ENCODE data around the gene WLS. TPM values are rescaled to one million over a fixed set of nuclear protein-coding genes. Genes with fewer than 3 reads are reported as not detected.
A peak's percentile ranks its signal among the peaks of the same experiment; 100 is the strongest.
"Not testable (repeated sequence)": the region's sequence is repeated elsewhere in the genome, so short reads cannot be mapped to it uniquely, and the experiment has no call there.

The WLS gene
- total RNA-seq, 1 donor from 2014 or later: 55.0 TPM

GRCh38 chr1:68167211-68167610, 65.1 kb downstream of the WLS start:
- Histone ChIP-seq H3K36me3 (ENCODE audit: control insufficient read depth, insufficient read depth, low read length) (peaks cover 1% of the 10 kb centered on the region), H3K4me3 (ENCODE audit: low read depth, low read length) (no peak overlapping the region), H3K27me3 (ENCODE audit: control insufficient read depth, insufficient read depth, low read length) (no peaks in the 10 kb centered on the region)
- DNase-seq (ENCODE audit: low read depth): no peak
- no peak for TF ChIP-seq CTCF (IDR thresholded peaks at IDR 0.05; ENCODE audit: insufficient read depth, low read length, poor library complexity, severe bottlenecking)

- H3K27me3 ChIP-seq (ENCODE audit: control insufficient read depth, insufficient read depth, low read length): no peaks in the 10 kb centered on the region
- H3K4me3 ChIP-seq (ENCODE audit: low read depth, low read length): no peak overlapping the region
- peaks cover 1% of the 10 kb centered on the region for H3K36me3 ChIP-seq (ENCODE audit: control insufficient read depth, insufficient read depth, low read length)
- no peak for DNase-seq (ENCODE audit: low read depth)
- no peak for TF ChIP-seq CTCF (IDR thresholded peaks at IDR 0.05; ENCODE audit: insufficient read depth, low read length, poor library complexity, severe bottlenecking)
These were observed 66.0 kb downstream of the WLS start for GRCh38 chr1:68166348-68166747.

GRCh38 chr1:68165665-68166064, 66.7 kb downstream of the WLS start:
- Histone ChIP-seq H3K27me3 (ENCODE audit: control insufficient read depth, insufficient read depth, low read length) (no peaks in the 10 kb centered on the region), H3K4me3 (ENCODE audit: low read depth, low read length) (no peak overlapping the region), H3K36me3 (ENCODE audit: control insufficient read depth, insufficient read depth, low read length) (peaks cover 1% of the 10 kb centered on the region)
- DNase-seq (ENCODE audit: low read depth): no peak
- TF ChIP-seq CTCF (IDR thresholded peaks at IDR 0.05; ENCODE audit: insufficient read depth, low read length, poor library complexity, severe bottlenecking): no peak

- Histone ChIP-seq H3K27me3 (ENCODE audit: control insufficient read depth, insufficient read depth, low read length) (no peaks in the 10 kb centered on the region), H3K36me3 (ENCODE audit: control insufficient read depth, insufficient read depth, low read length) (peaks cover 1% of the 10 kb centered on the region), H3K4me3 (ENCODE audit: low read depth, low read length) (no peak overlapping the region)
- TF ChIP-seq CTCF (IDR thresholded peaks at IDR 0.05; ENCODE audit: insufficient read depth, low read length, poor library complexity, severe bottlenecking): no peak
- no peak for DNase-seq (ENCODE audit: low read depth)
These were observed 67.4 kb downstream of the WLS start for GRCh38 chr1:68164918-68165317.

GRCh38 chr1:68163220-68163619, 69.1 kb downstream of the WLS start:
- no peak overlapping the region for H3K4me3 ChIP-seq (ENCODE audit: low read depth, low read length)
- DNase-seq (ENCODE audit: low read depth): no peak
- no peaks in the 10 kb centered on the region for H3K27me3 ChIP-seq (ENCODE audit: control insufficient read depth, insufficient read depth, low read length)
- TF ChIP-seq CTCF (IDR thresholded peaks at IDR 0.05; ENCODE audit: insufficient read depth, low read length, poor library complexity, severe bottlenecking): no peak
- peaks cover 1% of the 10 kb centered on the region for H3K36me3 ChIP-seq (ENCODE audit: control insufficient read depth, insufficient read depth, low read length)

- DNase-seq (ENCODE audit: low read depth): no peak
- TF ChIP-seq CTCF (IDR thresholded peaks at IDR 0.05; ENCODE audit: insufficient read depth, low read length, poor library complexity, severe bottlenecking): peak; percentile 27
- Histone ChIP-seq H3K4me3 (ENCODE audit: low read depth, low read length) (no peak overlapping the region), H3K36me3 (ENCODE audit: control insufficient read depth, insufficient read depth, low read length) (peaks cover 1% of the 10 kb centered on the region), H3K27me3 (ENCODE audit: control insufficient read depth, insufficient read depth, low read length) (no peaks in the 10 kb centered on the region)
These were observed 69.6 kb downstream of the WLS start for GRCh38 chr1:68162761-68163160.

DNA sequence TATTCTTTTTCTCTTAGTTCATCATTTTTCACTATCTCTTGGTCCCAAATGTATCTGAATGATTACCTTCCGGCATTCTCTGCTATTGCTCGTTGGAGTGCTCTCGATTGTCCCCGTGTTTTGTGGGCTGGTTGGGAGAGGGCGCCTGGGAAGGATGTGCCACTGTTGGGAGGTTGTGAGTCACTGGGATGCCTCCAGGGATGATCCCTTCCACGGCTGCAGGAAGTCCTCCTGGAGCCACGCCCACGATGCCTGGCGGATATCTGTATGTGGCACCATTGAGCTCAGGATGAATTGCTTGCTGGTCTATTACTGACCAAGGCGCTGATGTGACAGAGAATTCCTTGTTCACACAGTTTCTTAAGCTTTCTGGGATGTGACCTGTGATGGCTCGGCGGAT, 70.7 kb downstream of the WLS start:
- not testable (repeated sequence) for DNase-seq (ENCODE audit: low read depth); H3K4me3 ChIP-seq (ENCODE audit: low read depth, low read length); H3K36me3 ChIP-seq (ENCODE audit: control insufficient read depth, insufficient read depth, low read length); H3K27me3 ChIP-seq (ENCODE audit: control insufficient read depth, insufficient read depth, low read length)

- DNase-seq (ENCODE audit: low read depth); H3K4me3 ChIP-seq (ENCODE audit: low read depth, low read length); H3K27me3 ChIP-seq (ENCODE audit: control insufficient read depth, insufficient read depth, low read length); H3K36me3 ChIP-seq (ENCODE audit: control insufficient read depth, insufficient read depth, low read length): not testable (repeated sequence)
These were observed 71.4 kb downstream of the WLS start for GRCh38 chr1:68160935-68161334.
